Adrenal gland (tissue), 5 donors: ENCODE results near the gene FCER2.

ENCODE experiments used
- CTCF ChIP-seq, 6 experiments: fragments of 450-650 bp in 4 of 6; fragments of 200-600 bp in 2 of 6; sonication (generic) in 1 of 6; IDR thresholded peaks; 1 replicate in 5 of 6; 2 replicates in 1 of 6; pipeline versions ENCODE4 v1.5.1 to v1.8.0; 2016 to 2021; ENCODE audit warnings: antibody characterized with exemption in 6 of 6, mild to moderate bottlenecking in 2 of 6, moderate library complexity in 1 of 6
- POLR2A ChIP-seq, 2 donors: fragments of 450-650 bp; IDR thresholded peaks; one replicate each; pipeline ENCODE4 v1.6.1; 2017; ENCODE audit warnings: antibody characterized with exemption in 2 of 2, mild to moderate bottlenecking in 2 of 2, moderate library complexity in 1 of 2
- donor health status: DM: no; HTN: no; CAD: no.

GRCh38 chr19:7715671-7716070 lies 13.7 kb upstream of the FCER2 start:
- no peak for TF ChIP-seq POLR2A (IDR thresholded peaks at IDR 0.05)
- TF ChIP-seq CTCF (IDR thresholded peaks at IDR 0.05) = no peak
